ENCODE data around the gene GPX4.

Gene GPX4

GRCh38 chr19:1063909-1064660 lies 39.7 kb upstream of the GPX4 start:
- no peak overlapping the region for H3K9ac ChIP-seq (ENCODE audit: low read depth, low read length)
- H3K27me3 ChIP-seq (ENCODE audit: control insufficient read depth, insufficient read depth, low read length): peaks cover 23% of the 10 kb centered on the region
- H3K36me3 ChIP-seq (ENCODE audit: insufficient read depth, low read length): no peaks in the 10 kb centered on the region
- H3K4me1 ChIP-seq (ENCODE audit: control insufficient read depth, insufficient read depth, low read length): peaks cover 8% of the 10 kb centered on the region
- no peak overlapping the region for H3K4me2 ChIP-seq (ENCODE audit: low read length)
- peaks cover 2% of the 10 kb centered on the region for H3K9me3 ChIP-seq (replicated peaks; ENCODE audit: low read length)
- H3K4me3 ChIP-seq (ENCODE audit: low read length): no peak overlapping the region

- H3K4me3 ChIP-seq (ENCODE audit: low read length): no peak overlapping the region
- H3K9ac ChIP-seq (ENCODE audit: low read depth, low read length): no peak overlapping the region
- H3K27me3 ChIP-seq (ENCODE audit: control insufficient read depth, insufficient read depth, low read length): peaks cover 30% of the 10 kb centered on the region
- H3K4me2 ChIP-seq (ENCODE audit: low read length): peak overlapping the region; percentile 37
- no peaks in the 10 kb centered on the region for H3K36me3 ChIP-seq (ENCODE audit: insufficient read depth, low read length)
- peaks cover 2% of the 10 kb centered on the region for H3K9me3 ChIP-seq (replicated peaks; ENCODE audit: low read length)
- peaks cover 8% of the 10 kb centered on the region for H3K4me1 ChIP-seq (ENCODE audit: control insufficient read depth, insufficient read depth, low read length)
Observed at GRCh38 chr19:1064661-1065605, 38.9 kb upstream of the GPX4 start.

- H3K9me3 ChIP-seq (replicated peaks; ENCODE audit: low read length): peaks cover 2% of the 10 kb centered on the region
Observed at GRCh38 chr19:1065606-1066109, 38.1 kb upstream of the GPX4 start.

GRCh38 chr19:1066251-1066747 lies 37.5 kb upstream of the GPX4 start:
- Histone ChIP-seq H3K4me3 (ENCODE audit: low read length) (no peak overlapping the region), H3K27me3 (ENCODE audit: control insufficient read depth, insufficient read depth, low read length) (peaks cover 38% of the 10 kb centered on the region), H3K4me2 (ENCODE audit: low read length) (no peak overlapping the region), H3K9me3 (replicated peaks; ENCODE audit: low read length) (peaks cover 2% of the 10 kb centered on the region), H3K36me3 (ENCODE audit: insufficient read depth, low read length) (no peaks in the 10 kb centered on the region), H3K9ac (ENCODE audit: low read depth, low read length) (no peak overlapping the region), H3K4me1 (ENCODE audit: control insufficient read depth, insufficient read depth, low read length) (peaks cover 8% of the 10 kb centered on the region)

More at GRCh38 chr19:1065606-1066109, 38.1 kb upstream of the GPX4 start:
- H3K4me3 ChIP-seq (ENCODE audit: low read length): no peak overlapping the region
- H3K36me3 ChIP-seq (ENCODE audit: insufficient read depth, low read length): no peaks in the 10 kb centered on the region
- H3K4me1 ChIP-seq (ENCODE audit: control insufficient read depth, insufficient read depth, low read length): peaks cover 8% of the 10 kb centered on the region
- H3K27me3 ChIP-seq (ENCODE audit: control insufficient read depth, insufficient read depth, low read length): peaks cover 32% of the 10 kb centered on the region
- H3K9ac ChIP-seq (ENCODE audit: low read depth, low read length): no peak overlapping the region
- H3K4me2 ChIP-seq (ENCODE audit: low read length): no peak overlapping the region

- Histone ChIP-seq H3K4me3 (ENCODE audit: low read length) (peak within 1 kb of the TSS; percentile 34), H3K4me1 (ENCODE audit: control insufficient read depth, insufficient read depth, low read length) (peaks cover 12% of the 10 kb centered on the region), H3K27me3 (ENCODE audit: control insufficient read depth, insufficient read depth, low read length) (peaks cover 43% of the 10 kb centered on the region), H3K9me3 (replicated peaks; ENCODE audit: low read length) (peaks cover 2% of the 10 kb centered on the region), H3K4me2 (ENCODE audit: low read length) (peak within 1 kb of the TSS; percentile 54), H3K36me3 (ENCODE audit: insufficient read depth, low read length) (no peaks in the 10 kb centered on the region), H3K9ac (ENCODE audit: low read depth, low read length) (no peak within 1 kb of the TSS)
Observed at GRCh38 chr19:1066748-1067340, 37.0 kb upstream of the GPX4 start, which contains the start of gene ARHGAP45. ARHGAP45 (plus strand) TSS chr19:1067167; CDS start chr19:1067406, 239 bp downstream.

- H3K36me3 ChIP-seq (ENCODE audit: insufficient read depth, low read length): no peaks in the 10 kb centered on the region
- H3K4me1 ChIP-seq (ENCODE audit: control insufficient read depth, insufficient read depth, low read length): peaks cover 12% of the 10 kb centered on the region
- H3K27me3 ChIP-seq (ENCODE audit: control insufficient read depth, insufficient read depth, low read length): peaks cover 48% of the 10 kb centered on the region
- H3K4me3 ChIP-seq (ENCODE audit: low read length): peak overlapping the region; percentile 34
- H3K9ac ChIP-seq (ENCODE audit: low read depth, low read length): no peak overlapping the region
- peaks cover under 1% of the 10 kb centered on the region for H3K9me3 ChIP-seq (replicated peaks; ENCODE audit: low read length)
- peak overlapping the region; percentile 54 for H3K4me2 ChIP-seq (ENCODE audit: low read length)
Observed at GRCh38 chr19:1067341-1067957, 36.3 kb upstream of the GPX4 start.

- no peaks in the 10 kb centered on the region for H3K9me3 ChIP-seq (replicated peaks; ENCODE audit: low read length)
- no peak overlapping the region for H3K4me3 ChIP-seq (ENCODE audit: low read length)
- no peaks in the 10 kb centered on the region for H3K36me3 ChIP-seq (ENCODE audit: insufficient read depth, low read length)
- peaks cover 53% of the 10 kb centered on the region for H3K27me3 ChIP-seq (ENCODE audit: control insufficient read depth, insufficient read depth, low read length)
- peaks cover 12% of the 10 kb centered on the region for H3K4me1 ChIP-seq (ENCODE audit: control insufficient read depth, insufficient read depth, low read length)
- H3K9ac ChIP-seq (ENCODE audit: low read depth, low read length): no peak overlapping the region
- H3K4me2 ChIP-seq (ENCODE audit: low read length): no peak overlapping the region
Observed at GRCh38 chr19:1068009-1069001, 35.5 kb upstream of the GPX4 start.

- no peak overlapping the region for H3K4me2 ChIP-seq (ENCODE audit: low read length)
- H3K4me3 ChIP-seq (ENCODE audit: low read length): no peak overlapping the region
- H3K4me1 ChIP-seq (ENCODE audit: control insufficient read depth, insufficient read depth, low read length): peaks cover 12% of the 10 kb centered on the region
- H3K36me3 ChIP-seq (ENCODE audit: insufficient read depth, low read length): no peaks in the 10 kb centered on the region
- H3K27me3 ChIP-seq (ENCODE audit: control insufficient read depth, insufficient read depth, low read length): peaks cover 53% of the 10 kb centered on the region
- H3K9ac ChIP-seq (ENCODE audit: low read depth, low read length): no peak overlapping the region
- no peaks in the 10 kb centered on the region for H3K9me3 ChIP-seq (replicated peaks; ENCODE audit: low read length)
Observed at GRCh38 chr19:1069009-1069779, 34.6 kb upstream of the GPX4 start.

GRCh38 chr19:1070576-1070930 lies 33.2 kb upstream of the GPX4 start:
- no peaks in the 10 kb centered on the region for H3K36me3 ChIP-seq (ENCODE audit: insufficient read depth, low read length)
- H3K27me3 ChIP-seq (ENCODE audit: control insufficient read depth, insufficient read depth, low read length): peaks cover 53% of the 10 kb centered on the region
- no peak overlapping the region for H3K9ac ChIP-seq (ENCODE audit: low read depth, low read length)
- no peak overlapping the region for H3K4me3 ChIP-seq (ENCODE audit: low read length)
- H3K4me2 ChIP-seq (ENCODE audit: low read length): no peak overlapping the region
- peaks cover 11% of the 10 kb centered on the region for H3K4me1 ChIP-seq (ENCODE audit: control insufficient read depth, insufficient read depth, low read length)
- H3K9me3 ChIP-seq (replicated peaks; ENCODE audit: low read length): no peaks in the 10 kb centered on the region

Data from skeletal muscle satellite cell (primary cell).